ENCODE measurements around the gene PPP2R2C.

GRCh38 chr4:6469144-6469543, 3.3 kb downstream of the PPP2R2C start:
- TF ChIP-seq POLR2A (IDR thresholded peaks at IDR 0.05; ENCODE audit: low read depth, low read length) (no peak), SMC3 (IDR thresholded peaks at IDR 0.05; ENCODE audit: low read depth, low read length) (no peak)

Measured in IMR-90 (cell line).